Neural progenitor cell (in vitro differentiated cells): ENCODE results near the gene IVNS1ABP. TPM values are rescaled to one million over a fixed set of nuclear protein-coding genes. Genes with fewer than 3 reads are reported as not detected.

ENCODE experiments used
- DNase-seq: peaks from one replicate; pipeline ENCODE4 v3.0.0-alpha.2; 2016; ENCODE audit warnings: low spot score
- H2AFZ ChIP-seq: fragments of 200-600 bp; sonication (generic); replicated peaks from 2 replicates; pipeline ENCODE4 v1.6.1; 2016; ENCODE audit warnings: antibody characterized with exemption
- H3F3A ChIP-seq: fragments of 200-600 bp; sonication (generic); 2 replicates; pipeline ENCODE4 v1.6.1; 2016; ENCODE audit warnings: antibody characterized with exemption, low read depth
- H3K27ac ChIP-seq: fragments of 200-600 bp; sonication (generic); 2 replicates; pipeline ENCODE4 v1.5.1; 2016; ENCODE audit warnings: mild to moderate bottlenecking
- H3K27me3 ChIP-seq: fragments of 200-600 bp; sonication (generic); 2 replicates; pipeline ENCODE4 v1.6.1; 2016; ENCODE audit warnings: mild to moderate bottlenecking, moderate library complexity
- H3K36me3 ChIP-seq: fragments of 200-600 bp; sonication (generic); 2 replicates; pipeline ENCODE4 v1.5.1; 2016
- H3K4me1 ChIP-seq: fragments of 200-600 bp; sonication (generic); 2 replicates; pipeline ENCODE4 v1.6.1; 2016; ENCODE audit warnings: mixed run types
- H3K4me2 ChIP-seq: fragments of 200-600 bp; sonication (generic); 2 replicates; pipeline ENCODE4 v1.6.1; 2016
- H3K4me3 ChIP-seq: fragments of 200-600 bp; sonication (generic); 2 replicates; pipeline ENCODE4 v1.5.1; 2016
- H3K79me2 ChIP-seq: fragments of 200-600 bp; sonication (generic); 2 replicates; pipeline ENCODE4 v1.6.1; 2016; ENCODE audit warnings: low read depth
- H3K9ac ChIP-seq: fragments of 200-600 bp; sonication (generic); 2 replicates; pipeline ENCODE4 v1.6.1; 2016
- H3K9me3 ChIP-seq: fragments of 200-600 bp; sonication (generic); 2 replicates; pipeline ENCODE4 v1.5.1; 2016; ENCODE audit warnings: low read depth
- H4K20me1 ChIP-seq: fragments of 200-600 bp; sonication (generic); 2 replicates; pipeline ENCODE4 v1.6.1; 2016; ENCODE audit warnings: low read depth
- H3K27ac Mint-ChIP-seq: 3 replicates; pipeline ENCODE4 v1.8.0; 2021; ENCODE audit warnings: mixed read lengths
- H3K27me3 Mint-ChIP-seq: 2 replicates; pipeline ENCODE4 v1.8.0; 2022; ENCODE audit warnings: low read depth, mild to moderate bottlenecking, inconsistent platforms, moderate library complexity, mixed read lengths; ENCODE audit not compliant: insufficient read depth
- H3K36me3 Mint-ChIP-seq: 3 replicates; pipeline ENCODE4 v1.8.0; 2021; ENCODE audit warnings: mixed read lengths
- H3K4me1 Mint-ChIP-seq: 3 replicates; pipeline ENCODE4 v1.8.0; 2021; ENCODE audit warnings: mixed read lengths
- H3K4me3 Mint-ChIP-seq: 3 replicates; pipeline ENCODE4 v1.8.0; 2021; ENCODE audit warnings: mild to moderate bottlenecking, moderate library complexity, mixed read lengths
- H3K9me3 Mint-ChIP-seq: 3 replicates; pipeline ENCODE4 v1.8.0; 2020; ENCODE audit warnings: mixed read lengths
- EZH2 ChIP-seq: fragments of 200-600 bp; sonication (generic); IDR thresholded peaks from 2 replicates; pipeline ENCODE4 v1.6.1; 2017; ENCODE audit warnings: antibody characterized with exemption, mild to moderate bottlenecking, moderate library complexity
- EZH2phosphoT487 ChIP-seq: fragments of 200-600 bp; sonication (generic); IDR thresholded peaks from 2 replicates; pipeline ENCODE4 v1.6.1; 2017; ENCODE audit warnings: antibody characterized with exemption
- total RNA-seq: library from RNA; depleted of rRNA; stranded (reverse); fragments of >200 nt; gene quantifications from 2 replicates; pipeline ENCODE4 v1.2.3, GENCODE V29; 2015; ENCODE audit warnings: low replicate concordance
- TF ChIP-seq, protein P1 (sequence below): fragments of 200-600 bp; sonication (generic); IDR thresholded peaks from 2 replicates; pipeline ENCODE4 v1.5.1; 2017; ENCODE audit warnings: antibody characterized with exemption, mild to moderate bottlenecking

Gene IVNS1ABP
- total RNA-seq, 1 donor from 2014 or later, result 193 TPM

DNA sequence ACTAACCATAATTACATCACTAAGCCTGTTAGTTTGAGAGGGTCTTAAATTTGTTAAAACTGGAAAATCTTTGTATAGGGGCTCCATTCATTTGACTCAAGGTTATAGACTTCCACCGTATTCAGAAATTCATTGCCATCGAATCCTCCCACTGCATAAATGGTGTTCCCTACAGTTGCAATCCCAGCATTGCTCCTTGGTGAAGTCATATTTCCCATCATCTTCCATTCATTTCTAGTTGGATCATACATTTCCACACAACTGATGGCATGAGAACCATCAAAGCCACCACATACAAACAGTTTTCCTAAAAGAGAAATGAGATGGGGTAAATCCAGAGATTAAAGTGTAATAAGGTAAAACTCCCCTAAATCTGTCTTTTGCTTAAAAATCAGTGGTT, 19.1 kb downstream of the IVNS1ABP start:
- H3K4me3 ChIP-seq, result no peak overlapping the region
- H3K4me2 ChIP-seq, result no peak overlapping the region
- H3K4me3 Mint-ChIP-seq, result no peak overlapping the region
- no peaks in the 10 kb centered on the region for H3K9me3 ChIP-seq
- TF ChIP-seq EZH2 (no peak), EZH2phosphoT487 (no peak)
- TF ChIP-seq, protein P1, sequence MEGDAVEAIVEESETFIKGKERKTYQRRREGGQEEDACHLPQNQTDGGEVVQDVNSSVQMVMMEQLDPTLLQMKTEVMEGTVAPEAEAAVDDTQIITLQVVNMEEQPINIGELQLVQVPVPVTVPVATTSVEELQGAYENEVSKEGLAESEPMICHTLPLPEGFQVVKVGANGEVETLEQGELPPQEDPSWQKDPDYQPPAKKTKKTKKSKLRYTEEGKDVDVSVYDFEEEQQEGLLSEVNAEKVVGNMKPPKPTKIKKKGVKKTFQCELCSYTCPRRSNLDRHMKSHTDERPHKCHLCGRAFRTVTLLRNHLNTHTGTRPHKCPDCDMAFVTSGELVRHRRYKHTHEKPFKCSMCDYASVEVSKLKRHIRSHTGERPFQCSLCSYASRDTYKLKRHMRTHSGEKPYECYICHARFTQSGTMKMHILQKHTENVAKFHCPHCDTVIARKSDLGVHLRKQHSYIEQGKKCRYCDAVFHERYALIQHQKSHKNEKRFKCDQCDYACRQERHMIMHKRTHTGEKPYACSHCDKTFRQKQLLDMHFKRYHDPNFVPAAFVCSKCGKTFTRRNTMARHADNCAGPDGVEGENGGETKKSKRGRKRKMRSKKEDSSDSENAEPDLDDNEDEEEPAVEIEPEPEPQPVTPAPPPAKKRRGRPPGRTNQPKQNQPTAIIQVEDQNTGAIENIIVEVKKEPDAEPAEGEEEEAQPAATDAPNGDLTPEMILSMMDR, result no peak
- H3K9ac ChIP-seq, result no peak overlapping the region
- H3K79me2 ChIP-seq, result peaks cover 6% of the 10 kb centered on the region
- no peaks in the 10 kb centered on the region for H3K4me1 Mint-ChIP-seq
- no peak for DNase-seq
- H3K36me3 ChIP-seq, result peaks cover 25% of the 10 kb centered on the region
- H3K27me3 Mint-ChIP-seq, result no peaks in the 10 kb centered on the region
- H2AFZ ChIP-seq, result no peak overlapping the region
- no peaks in the 10 kb centered on the region for H3K9me3 Mint-ChIP-seq
- H3K4me1 ChIP-seq, result no peaks in the 10 kb centered on the region
- H4K20me1 ChIP-seq, result peaks cover 6% of the 10 kb centered on the region
- H3K36me3 Mint-ChIP-seq, result peaks cover 36% of the 10 kb centered on the region
- H3F3A ChIP-seq, result peaks cover 37% of the 10 kb centered on the region
- H3K27me3 ChIP-seq, result no peaks in the 10 kb centered on the region
- no peak overlapping the region for H3K27ac ChIP-seq
- H3K27ac Mint-ChIP-seq, result no peak overlapping the region

DNA sequence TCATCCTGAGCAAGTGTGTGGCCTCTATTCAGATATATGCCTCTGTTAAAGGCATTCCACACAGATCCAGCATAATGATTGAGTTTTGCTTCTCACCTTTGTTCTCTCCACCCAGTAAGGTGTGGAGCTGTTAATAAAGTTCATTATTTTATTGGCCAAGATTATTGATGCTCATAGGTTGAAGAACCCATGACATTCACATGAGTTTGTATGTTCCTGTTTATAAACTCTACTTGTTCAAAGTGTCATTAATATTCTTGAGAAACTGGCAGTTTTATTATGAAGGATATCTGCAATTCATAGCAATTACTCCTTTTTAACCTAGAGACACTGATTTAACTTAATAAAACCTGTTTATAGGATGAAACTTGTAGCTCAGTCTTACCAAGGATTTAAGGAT, 22.0 kb downstream of the IVNS1ABP start:
- Histone ChIP-seq H3K27ac (no peak overlapping the region), H3K4me3 (no peak overlapping the region), H3K4me1 (no peaks in the 10 kb centered on the region), H3K9me3 (no peaks in the 10 kb centered on the region), H3K4me2 (no peak overlapping the region), H3K9ac (no peak overlapping the region), H4K20me1 (peaks cover 6% of the 10 kb centered on the region), H3F3A (peaks cover 42% of the 10 kb centered on the region), H3K27me3 (no peaks in the 10 kb centered on the region), H3K79me2 (no peaks in the 10 kb centered on the region), H2AFZ (no peak overlapping the region), H3K36me3 (peaks cover 25% of the 10 kb centered on the region)
- no peak for TF ChIP-seq EZH2phosphoT487
- TF ChIP-seq, protein P1, result no peak
- TF ChIP-seq EZH2, result no peak
- Mint-ChIP-seq H3K36me3 (peaks cover 28% of the 10 kb centered on the region), H3K27ac (no peak overlapping the region), H3K27me3 (no peaks in the 10 kb centered on the region), H3K9me3 (no peaks in the 10 kb centered on the region), H3K4me3 (no peak overlapping the region), H3K4me1 (no peaks in the 10 kb centered on the region)
- DNase-seq, result no peak

DNA sequence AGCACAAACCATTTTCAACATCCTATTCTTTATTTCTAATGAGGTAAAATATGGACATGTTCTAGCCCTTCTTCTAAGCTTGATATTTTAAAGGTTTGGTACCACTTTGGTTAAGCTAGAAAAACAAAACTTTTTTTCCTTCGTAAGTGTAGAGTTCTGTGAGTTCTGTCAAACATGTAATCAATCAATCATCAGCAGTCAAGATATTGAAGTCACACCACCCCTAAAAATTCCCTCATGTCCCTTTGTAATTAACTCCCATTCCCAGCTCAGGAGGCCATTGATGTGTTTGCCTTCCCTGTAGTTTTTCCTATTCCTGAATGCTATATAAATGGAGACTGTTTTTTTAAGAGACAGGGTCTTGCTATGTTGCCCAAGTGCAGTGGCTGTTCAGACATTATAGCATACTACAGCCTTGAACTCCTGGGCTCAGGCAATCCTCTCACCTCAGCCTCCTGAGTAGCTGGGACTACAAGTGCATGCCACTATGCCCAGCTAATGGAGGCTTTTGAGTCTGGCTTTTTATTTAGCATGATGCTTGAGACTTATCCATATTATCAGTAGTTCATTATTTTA, 23.0 kb downstream of the IVNS1ABP start:
- no peak overlapping the region for H3K9ac ChIP-seq
- H3K36me3 Mint-ChIP-seq, result peaks cover 29% of the 10 kb centered on the region
- H3K4me2 ChIP-seq, result no peak overlapping the region
- H3K9me3 Mint-ChIP-seq, result peaks cover 3% of the 10 kb centered on the region
- H3K79me2 ChIP-seq, result no peaks in the 10 kb centered on the region
- H3F3A ChIP-seq, result peaks cover 39% of the 10 kb centered on the region
- H3K27ac Mint-ChIP-seq, result no peak overlapping the region
- H3K27ac ChIP-seq, result no peak overlapping the region
- H3K27me3 Mint-ChIP-seq, result peaks cover 2% of the 10 kb centered on the region
- peaks cover 16% of the 10 kb centered on the region for H3K36me3 ChIP-seq
- no peak overlapping the region for H3K4me3 Mint-ChIP-seq
- TF ChIP-seq EZH2phosphoT487 (no peak), EZH2 (no peak)
- TF ChIP-seq, protein P1, result no peak
- peaks cover 6% of the 10 kb centered on the region for H4K20me1 ChIP-seq
- no peaks in the 10 kb centered on the region for H3K27me3 ChIP-seq
- no peak overlapping the region for H3K4me3 ChIP-seq
- no peak for DNase-seq
- no peaks in the 10 kb centered on the region for H3K4me1 ChIP-seq
- no peaks in the 10 kb centered on the region for H3K4me1 Mint-ChIP-seq
- no peaks in the 10 kb centered on the region for H3K9me3 ChIP-seq
- no peak overlapping the region for H2AFZ ChIP-seq
